ENCODE measurements around the gene DPP9.

- TF ChIP-seq MAX (IDR thresholded peaks at IDR 0.05) (no peak), NFIC (IDR thresholded peaks at IDR 0.05) (no peak), ZBTB7A (IDR thresholded peaks at IDR 0.05; ENCODE audit: low read depth) (no peak)
Observed at GRCh38 chr19:4664642-4665041, 59.0 kb downstream of the DPP9 start.
